GM23248 (cell line): Measurements from ENCODE around the gene PNKP. TPM values are rescaled to one million over a fixed set of nuclear protein-coding genes. Genes with fewer than 3 reads are reported as not detected.

ENCODE experiments used
- DNase-seq: peaks from one replicate; pipeline ENCODE4 v3.0.0-alpha.2; 2015
- H2AFZ ChIP-seq: fragments of 200-600 bp; sonication (generic); 2 replicates; pipeline ENCODE4 v1.6.1; 2016; ENCODE audit warnings: antibody characterized with exemption
- H3F3A ChIP-seq: fragments of 200-600 bp; sonication (generic); 2 replicates; pipeline ENCODE4 v1.6.1; 2016; ENCODE audit warnings: mild to moderate bottlenecking, antibody characterized with exemption, mixed run types; ENCODE audit not compliant: insufficient read depth
- H3K27ac ChIP-seq: fragments of 200-600 bp; sonication (generic); 2 replicates; pipeline ENCODE4 v1.5.1; 2016; ENCODE audit warnings: mild to moderate bottlenecking
- H3K27me3 ChIP-seq: fragments of 200-600 bp; sonication (generic); replicated peaks from 2 replicates; pipeline ENCODE4 v1.6.1; 2016; ENCODE audit warnings: mild to moderate bottlenecking; ENCODE audit not compliant: insufficient read depth
- H3K36me3 ChIP-seq: fragments of 200-600 bp; sonication (generic); 2 replicates; pipeline ENCODE4 v1.6.1; 2016; ENCODE audit warnings: low read depth, mild to moderate bottlenecking
- H3K4me1 ChIP-seq: fragments of 200-600 bp; sonication (generic); 2 replicates; pipeline ENCODE4 v1.6.1; 2016; ENCODE audit warnings: mild to moderate bottlenecking; ENCODE audit not compliant: insufficient read depth
- H3K4me2 ChIP-seq: fragments of 200-600 bp; sonication (generic); one replicate; pipeline ENCODE4 v1.6.1; 2016; ENCODE audit warnings: mild to moderate bottlenecking; ENCODE audit not compliant: unreplicated experiment
- H3K4me3 ChIP-seq: fragments of 200-600 bp; sonication (generic); 2 replicates; pipeline ENCODE4 v1.5.1; 2016; ENCODE audit warnings: mild to moderate bottlenecking
- H3K79me2 ChIP-seq: fragments of 200-600 bp; sonication (generic); 2 replicates; pipeline ENCODE4 v1.6.1; 2016; ENCODE audit warnings: mild to moderate bottlenecking; ENCODE audit not compliant: insufficient read depth
- H3K9ac ChIP-seq: fragments of 200-600 bp; sonication (generic); 2 replicates; pipeline ENCODE4 v1.6.1; 2016; ENCODE audit warnings: mild to moderate bottlenecking
- H3K9me2 ChIP-seq: fragments of 200-600 bp; sonication (generic); 2 replicates; pipeline ENCODE4 v1.6.1; 2016; ENCODE audit warnings: mixed run types, mild to moderate bottlenecking, moderate library complexity; ENCODE audit not compliant: insufficient read depth
- H3K9me3 ChIP-seq: fragments of 200-600 bp; sonication (generic); one replicate; pipeline ENCODE4 v1.6.1; 2017; ENCODE audit warnings: low read depth
- H4K20me1 ChIP-seq: fragments of 200-600 bp; sonication (generic); 2 replicates; pipeline ENCODE4 v1.6.0; 2016; ENCODE audit not compliant: insufficient read depth
- EZH2 ChIP-seq: fragments of 200-600 bp; sonication (generic); IDR thresholded peaks from 2 replicates; pipeline ENCODE4 v1.6.1; 2018; ENCODE audit warnings: antibody characterized with exemption, mild to moderate bottlenecking; ENCODE audit not compliant: insufficient read depth, poor library complexity, severe bottlenecking
- EZH2phosphoT487 ChIP-seq: fragments of 200-600 bp; sonication (generic); IDR thresholded peaks from 2 replicates; pipeline ENCODE4 v1.6.1; 2018; ENCODE audit warnings: antibody characterized with exemption, moderate library complexity, mild to moderate bottlenecking, low read depth; ENCODE audit not compliant: insufficient read depth
- WGBS, 2 experiments: methylation state at CpG; one replicate each; pipeline ENCODE4 v1.1.6; 2015 to 2017; ENCODE audit warnings: low lambda C conversion rate in 2 of 2, low coverage in 1 of 2; ENCODE audit errors: missing lambda C conversion rate in 2 of 2; 5-methylcytosine and 5-hydroxymethylcytosine counted together
- in situ Hi-C: fragments of 300-500 bp; cut with MboI; formaldehyde crosslinking; loops from 2 replicates; pipeline ENCODE4 v1.15.0; 2020
- polyA plus RNA-seq: library from polyadenylated mRNA; unstranded; fragments of >200 nt; fragmentation: Nextera tagmentation; extraction: Ambion mirVana; gene quantifications from 2 replicates; pipeline ENCODE4 v1.2.1, GENCODE V29; 2016
- total RNA-seq: library from RNA; depleted of rRNA; stranded (reverse); fragments of >200 nt; shearing (Covaris generic); gene quantifications from 2 replicates; pipeline ENCODE4 v1.2.3, GENCODE V29; 2014

The PNKP gene
- total and polyA plus RNA-seq, 2 experiments from 2014 or later = 31.5 to 42.2 TPM

- H3K4me2 ChIP-seq = no peak overlapping the region
- no peaks in the 10 kb centered on the region for H4K20me1 ChIP-seq
- no peak overlapping the region for H3K4me3 ChIP-seq
- H3K27ac ChIP-seq = no peak overlapping the region
- no peaks in the 10 kb centered on the region for H3F3A ChIP-seq
- no peaks in the 10 kb centered on the region for H3K4me1 ChIP-seq
- H3K27me3 ChIP-seq = no peaks in the 10 kb centered on the region
- in situ Hi-C loops = no loop called here
- DNase-seq = no peak
- H3K79me2 ChIP-seq = peaks cover 5% of the 10 kb centered on the region; the same call in 1 of the 2 replicates
- WGBS, 2 experiments = 90 to 91% methylated on average over 16 of the region's 16 CpGs
- H3K9ac ChIP-seq = no peak overlapping the region
- no peak for TF ChIP-seq EZH2phosphoT487
- no peak for TF ChIP-seq EZH2
- no peaks in the 10 kb centered on the region; the same call in 1 of the 2 replicates for H3K36me3 ChIP-seq
- no peaks in the 10 kb centered on the region for H3K9me3 ChIP-seq
- H3K9me2 ChIP-seq = no peaks in the 10 kb centered on the region
- H2AFZ ChIP-seq = no peak overlapping the region
Observed at GRCh38 chr19:49906879-49907564, 39.6 kb upstream of the PNKP start.

GRCh38 chr19:49904136-49904535, 36.8 kb upstream of the PNKP start:
- H3K27me3 ChIP-seq = no peaks in the 10 kb centered on the region
- 85 to 89% methylated on average over 6 of the region's 6 CpGs for WGBS, 2 experiments

GRCh38 chr19:49896863-49897621, 29.7 kb upstream of the PNKP start, which contains the start of gene IL4I1:
Gene IL4I1, minus strand, starts transcription at chr19:49896887. Its CDS starts 727 bp downstream, at chr19:49896160.
- 0 out of 2 replicates have a peak within 1 kb of the TSS, but pooled peaks have one; percentile 7 for H2AFZ ChIP-seq
- peak; percentile 28 for DNase-seq
- no peak within 1 kb of the TSS for H3K27ac ChIP-seq
- in situ Hi-C loops = no loop called here
- no peaks in the 10 kb centered on the region for H3K27me3 ChIP-seq
- no peak within 1 kb of the TSS for H3K9ac ChIP-seq
- no peaks in the 10 kb centered on the region for H4K20me1 ChIP-seq
- no peaks in the 10 kb centered on the region for H3F3A ChIP-seq
- H3K4me1 ChIP-seq = peaks cover 8% of the 10 kb centered on the region
- no peak within 1 kb of the TSS for H3K4me3 ChIP-seq
- H3K36me3 ChIP-seq = no peaks in the 10 kb centered on the region
- WGBS, 2 experiments = 57 to 60% methylated on average over 20 of the region's 20 CpGs
- H3K9me2 ChIP-seq = no peaks in the 10 kb centered on the region
- no peak for TF ChIP-seq EZH2phosphoT487
- TF ChIP-seq EZH2 = no peak
- H3K79me2 ChIP-seq = no peaks in the 10 kb centered on the region
- H3K4me2 ChIP-seq = peak within 1 kb of the TSS; percentile 34
- no peaks in the 10 kb centered on the region for H3K9me3 ChIP-seq

More at GRCh38 chr19:49904136-49904535, 36.8 kb upstream of the PNKP start:
- Histone ChIP-seq H3K9me2 (no peaks in the 10 kb centered on the region), H3K9me3 (no peaks in the 10 kb centered on the region), H3K27ac (no peak overlapping the region), H2AFZ (no peak overlapping the region), H4K20me1 (no peaks in the 10 kb centered on the region), H3K9ac (no peak overlapping the region), H3K4me2 (no peak overlapping the region), H3K79me2 (peaks cover 5% of the 10 kb centered on the region; the same call in 1 of the 2 replicates), H3F3A (no peaks in the 10 kb centered on the region), H3K4me1 (no peaks in the 10 kb centered on the region), H3K36me3 (no peaks in the 10 kb centered on the region; the same call in 1 of the 2 replicates), H3K4me3 (no peak overlapping the region)
- no peak for DNase-seq
- TF ChIP-seq EZH2phosphoT487 = no peak
- no peak for TF ChIP-seq EZH2
- in situ Hi-C loops = no loop called here

- Histone ChIP-seq H3K9me3 (no peaks in the 10 kb centered on the region), H3K4me3 (no peak overlapping the region), H3K9me2 (no peaks in the 10 kb centered on the region), H3K27me3 (no peaks in the 10 kb centered on the region), H3K4me1 (peaks cover 8% of the 10 kb centered on the region), H3K4me2 (no peak overlapping the region), H3F3A (no peaks in the 10 kb centered on the region), H3K36me3 (no peaks in the 10 kb centered on the region), H3K9ac (no peak overlapping the region), H3K79me2 (no peaks in the 10 kb centered on the region), H4K20me1 (no peaks in the 10 kb centered on the region), H2AFZ (no peak overlapping the region), H3K27ac (no peak overlapping the region)
- whole genome bisulfite sequencing, 2 experiments = 78 to 81% methylated on average over 17 of the region's 17 CpGs
- DNase-seq = no peak
- TF ChIP-seq EZH2 = no peak
- TF ChIP-seq EZH2phosphoT487 = no peak
- in situ Hi-C loops = no loop called here
Observed at GRCh38 chr19:49895566-49896297, 28.4 kb upstream of the PNKP start.
